Calu3 (cell line): ENCODE data around the gene DCLK1. TPM values are rescaled to one million over a fixed set of nuclear protein-coding genes. Genes with fewer than 3 reads are reported as not detected.

Source experiments
- BruUV-seq: library from RNA; stranded (reverse); fragments of 400-500 nt; replicated peaks from 2 replicates; lab custom pipeline; 2021; lab: Mats Ljungman, UMichigan
- CTCF ChIA-PET: fragments of 300-600 bp; sonication (Branson Sonifier 250); formaldehyde crosslinking; loops from one replicate; lab custom pipeline; 2022; ENCODE audit warnings: antibody characterized with exemption; lab: Charles Lee
- DNase-seq: peaks from one replicate; pipeline ENCODE4 v3.0.0; 2022
- H3K27ac Mint-ChIP-seq: one replicate; pipeline ENCODE4 v1.8.0; 2022; ENCODE audit warnings: mixed read lengths; ENCODE audit not compliant: unreplicated experiment
- H3K27me3 Mint-ChIP-seq: one replicate; pipeline ENCODE4 v1.8.0; 2022; ENCODE audit warnings: mixed read lengths; ENCODE audit not compliant: unreplicated experiment
- H3K36me3 Mint-ChIP-seq: one replicate; pipeline ENCODE4 v1.8.0; 2022; ENCODE audit warnings: mild to moderate bottlenecking, moderate library complexity, mixed read lengths; ENCODE audit not compliant: insufficient read depth, unreplicated experiment
- H3K4me1 Mint-ChIP-seq: one replicate; pipeline ENCODE4 v1.8.0; 2022; ENCODE audit warnings: mild to moderate bottlenecking, low read depth, mixed read lengths; ENCODE audit not compliant: unreplicated experiment
- H3K4me3 Mint-ChIP-seq: one replicate; pipeline ENCODE4 v1.8.0; 2022; ENCODE audit warnings: mild to moderate bottlenecking, low read depth, moderate library complexity, mixed read lengths; ENCODE audit not compliant: unreplicated experiment
- H3K9me3 Mint-ChIP-seq: one replicate; pipeline ENCODE4 v1.8.0; 2022; ENCODE audit warnings: low read depth, mixed read lengths; ENCODE audit not compliant: unreplicated experiment
- CTCF ChIP-seq: fragments of 200-600 bp; IDR thresholded peaks from one replicate; pipeline ENCODE4 v1.8.0; 2022; ENCODE audit warnings: antibody characterized with exemption; ENCODE audit not compliant: unreplicated experiment
- intact Hi-C: fragments of 100-400 bp; cut with micrococcal nuclease; formaldehyde crosslinking; loops from one replicate; pipeline ENCODE4 v1.10.0; 2022; ENCODE audit not compliant: unreplicated experiment
- total RNA-seq: library from RNA; stranded (reverse); gene quantifications from 2 replicates; pipeline ENCODE4 v1.2.3, GENCODE V29; 2022

DCLK1 gene
- total RNA-seq, 1 experiment from 2014 or later = not detected

- TF ChIP-seq CTCF = no peak
- intact Hi-C loops = loop anchor here (10.0 kb wide), 1 partner anchor 148 kb away; no protein-coding TSS in a partner anchor
- CTCF ChIA-PET = no interaction called here
- no TSS peak for BruUV-seq
- Mint-ChIP-seq H3K4me1 (no peaks in the 10 kb centered on the region), H3K27me3 (peaks cover 7% of the 10 kb centered on the region), H3K9me3 (no peaks in the 10 kb centered on the region), H3K27ac (no peak overlapping the region), H3K36me3 (no peaks in the 10 kb centered on the region), H3K4me3 (no peak overlapping the region)
- no peak for DNase-seq
These were observed 348.4 kb downstream of the DCLK1 start for GRCh38 chr13:35782793-35783192.

- H3K27me3 Mint-ChIP-seq = peaks cover 21% of the 10 kb centered on the region
- no peaks in the 10 kb centered on the region for H3K36me3 Mint-ChIP-seq
- CTCF ChIA-PET = no interaction called here
- BruUV-seq = no TSS peak
- intact Hi-C loops = loop anchor here (10.0 kb wide), 1 partner anchor 147 kb away; no protein-coding TSS in a partner anchor
- H3K27ac Mint-ChIP-seq = no peak overlapping the region
- no peak for DNase-seq
- no peak overlapping the region for H3K4me3 Mint-ChIP-seq
- no peak for TF ChIP-seq CTCF
- no peaks in the 10 kb centered on the region for H3K4me1 Mint-ChIP-seq
- H3K9me3 Mint-ChIP-seq = no peaks in the 10 kb centered on the region
These were observed 349.9 kb downstream of the DCLK1 start for GRCh38 chr13:35781036-35782000.

GRCh38 chr13:35780613-35781012, 350.6 kb downstream of the DCLK1 start:
- intact Hi-C loops = loop anchor here (10.0 kb wide), 1 partner anchor 146 kb away; no protein-coding TSS in a partner anchor
- peaks cover 27% of the 10 kb centered on the region for H3K27me3 Mint-ChIP-seq
- TF ChIP-seq CTCF = no peak
- no peak overlapping the region for H3K27ac Mint-ChIP-seq
- CTCF ChIA-PET = no interaction called here
- H3K4me3 Mint-ChIP-seq = no peak overlapping the region
- BruUV-seq = no TSS peak
- H3K4me1 Mint-ChIP-seq = no peaks in the 10 kb centered on the region
- H3K9me3 Mint-ChIP-seq = no peaks in the 10 kb centered on the region
- no peak for DNase-seq
- no peaks in the 10 kb centered on the region for H3K36me3 Mint-ChIP-seq

GRCh38 chr13:35771898-35772297, 359.3 kb downstream of the DCLK1 start:
- no TSS peak for BruUV-seq
- no peaks in the 10 kb centered on the region for H3K9me3 Mint-ChIP-seq
- TF ChIP-seq CTCF = no peak
- intact Hi-C loops = no loop called here
- peaks cover 45% of the 10 kb centered on the region for H3K27me3 Mint-ChIP-seq
- H3K27ac Mint-ChIP-seq = no peak overlapping the region
- H3K4me1 Mint-ChIP-seq = no peaks in the 10 kb centered on the region
- DNase-seq = no peak
- CTCF ChIA-PET = no interaction called here
- no peaks in the 10 kb centered on the region for H3K36me3 Mint-ChIP-seq
- H3K4me3 Mint-ChIP-seq = no peak overlapping the region
